HG03342 (cell line): ENCODE measurements around the gene TH.
"Not testable (repeated sequence)": the region's sequence is repeated elsewhere in the genome, so short reads cannot be mapped to it uniquely, and the experiment has no call there.

Experiments
- ATAC-seq: cut with Tn5 transposase; IDR thresholded peaks from one replicate; pipeline ENCODE4 v1.9.1; 2021; ENCODE audit warnings: mild to moderate bottlenecking, moderate library complexity; ENCODE audit not compliant: unreplicated experiment

Gene TH

GRCh38 chr11:2132246-2132645 lies 39.4 kb downstream of the TH start:
- no peak for ATAC-seq

- no peak for ATAC-seq
Measured at GRCh38 chr11:2131371-2132236, 40.0 kb downstream of the TH start.

DNA sequence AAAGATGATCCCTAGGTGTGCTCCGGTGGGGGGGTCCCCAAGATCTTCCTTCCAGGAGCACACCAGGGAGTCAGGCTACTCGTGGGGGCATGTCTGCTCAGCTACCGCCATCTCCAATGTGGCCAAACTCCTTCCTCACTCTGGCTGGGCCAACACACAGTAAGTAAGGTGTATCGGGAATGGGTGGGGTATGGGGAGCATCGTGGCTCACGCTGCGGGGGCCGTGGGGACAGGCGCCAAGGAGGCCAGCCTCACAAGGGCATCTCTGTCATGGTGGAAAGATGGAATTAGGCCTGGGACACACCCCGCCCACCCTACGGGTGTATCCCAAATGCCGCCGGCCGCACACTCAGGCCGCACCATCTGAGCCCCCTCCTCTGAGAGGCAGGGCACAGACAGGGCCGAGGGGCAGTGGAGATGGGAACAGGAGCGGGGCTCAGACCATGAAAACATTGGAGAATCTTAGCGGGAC lies 40.7 kb downstream of the TH start:
- no peak for ATAC-seq

GRCh38 chr11:2129699-2130366 lies 41.8 kb downstream of the TH start:
- ATAC-seq: no peak

- no peak for ATAC-seq
Measured at GRCh38 chr11:2129308-2129698, 42.3 kb downstream of the TH start.

GRCh38 chr11:2128511-2129307 lies 42.9 kb downstream of the TH start:
- ATAC-seq: no peak

DNA sequence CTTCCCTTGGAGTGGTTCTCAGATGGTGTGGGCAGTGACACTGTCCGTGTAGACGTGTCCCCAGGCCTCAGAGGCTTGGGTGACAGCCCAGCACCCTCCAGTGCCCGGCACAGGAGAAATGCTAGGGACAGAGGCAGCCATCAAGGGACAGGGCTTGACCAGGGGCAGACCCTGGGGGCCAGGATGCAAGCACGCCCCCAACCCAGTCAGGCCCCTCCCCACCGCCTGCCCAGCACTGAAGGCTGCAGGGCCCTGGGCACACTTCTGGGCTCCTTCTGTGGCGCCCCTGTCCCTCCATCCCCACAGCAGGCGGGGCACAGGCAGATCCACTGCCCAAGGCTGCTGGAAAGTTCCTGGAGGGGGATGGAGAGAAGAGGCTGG lies 43.5 kb downstream of the TH start:
- ATAC-seq: no peak

- ATAC-seq: no peak
Measured at GRCh38 chr11:2127482-2128129, 44.0 kb downstream of the TH start.

- no peak for ATAC-seq
Measured at GRCh38 chr11:2126520-2127085, 45.0 kb downstream of the TH start.

GRCh38 chr11:2124736-2125484 lies 46.7 kb downstream of the TH start:
- ATAC-seq: not testable (repeated sequence)

DNA sequence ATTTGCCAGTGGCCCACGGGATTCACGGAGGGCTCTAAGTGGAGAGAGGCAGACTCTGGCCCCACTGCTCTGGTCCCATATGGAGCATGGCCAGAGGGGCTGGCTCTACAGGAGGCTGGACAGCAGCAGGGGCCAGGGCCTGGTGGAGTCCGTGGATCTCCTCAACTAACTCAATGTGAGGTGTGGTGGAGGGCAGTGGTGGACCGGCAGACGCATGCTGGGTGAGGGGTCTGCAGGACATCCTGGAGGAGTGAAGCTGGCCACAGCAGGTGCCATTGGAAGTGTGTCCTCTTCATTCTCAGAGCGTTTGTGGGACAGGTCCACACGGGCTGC lies 48.0 kb downstream of the TH start:
- no peak for ATAC-seq

- ATAC-seq: no peak
Measured at GRCh38 chr11:2122907-2123627, 48.5 kb downstream of the TH start.

- no peak for ATAC-seq
Measured at GRCh38 chr11:2122222-2122906, 49.3 kb downstream of the TH start.

DNA sequence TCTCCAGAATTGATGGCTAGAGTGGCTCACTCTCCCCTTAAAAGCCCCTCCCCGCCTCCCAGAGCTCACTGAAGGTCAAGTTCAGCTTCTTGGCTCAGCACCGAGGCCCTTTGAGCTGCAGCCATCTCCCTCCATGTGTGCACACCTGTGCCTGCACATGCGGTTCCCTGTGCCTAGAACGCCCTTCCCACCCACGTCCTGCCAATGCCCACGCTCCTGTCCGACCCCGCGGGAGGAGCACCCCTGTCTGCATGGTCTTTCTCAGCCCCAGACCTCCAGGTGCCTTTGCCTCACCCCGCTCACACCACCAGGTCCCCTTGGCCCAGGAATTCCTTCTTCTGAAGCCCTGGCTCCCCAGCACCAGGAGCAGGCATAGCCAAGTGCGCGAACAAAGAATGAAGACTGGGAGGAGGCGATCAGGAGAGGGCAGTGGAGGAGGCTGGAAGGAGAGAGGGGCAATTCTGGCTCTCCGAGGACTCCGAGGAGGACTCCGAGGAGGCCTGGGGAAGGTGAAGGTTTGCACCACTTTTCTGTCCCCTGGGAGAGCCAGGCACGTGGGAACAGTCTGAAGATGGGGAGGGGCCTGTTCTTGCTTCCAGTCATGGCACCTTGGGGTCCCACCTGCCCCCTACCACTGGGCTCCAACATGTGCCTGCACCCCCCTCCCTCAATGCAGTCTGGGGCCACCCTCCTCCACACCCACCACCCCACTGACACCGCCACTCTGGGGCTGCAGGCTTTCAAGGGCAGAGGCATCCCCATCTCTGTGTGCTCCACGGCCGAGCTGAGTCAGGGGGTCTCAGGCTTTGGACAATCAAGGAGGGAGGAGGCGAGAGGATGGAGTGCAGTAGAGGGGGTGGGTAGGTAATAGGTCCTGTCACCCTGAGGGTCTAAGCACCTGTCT lies 50.1 kb downstream of the TH start:
- no peak for ATAC-seq

GRCh38 chr11:2120359-2121100 lies 51.1 kb downstream of the TH start:
- ATAC-seq: no peak

DNA sequence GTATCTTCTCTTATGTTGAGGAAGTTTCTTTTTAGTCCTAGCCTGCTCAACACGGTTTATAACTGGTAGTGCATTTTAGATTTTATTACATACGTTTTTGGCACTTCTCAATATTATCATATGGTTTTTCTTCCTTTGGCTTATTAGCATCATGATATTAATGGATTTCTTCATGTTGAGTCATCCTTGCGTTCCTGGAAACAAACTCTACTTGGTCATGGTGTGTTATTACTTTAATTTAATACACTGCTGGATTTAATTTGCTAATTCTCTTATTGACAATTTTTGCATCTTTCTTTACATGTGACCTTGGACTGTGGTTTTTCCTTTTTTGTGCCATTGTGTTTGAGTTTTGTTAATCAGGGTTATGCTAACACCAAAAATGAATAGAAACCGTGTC lies 52.9 kb downstream of the TH start:
- no peak for ATAC-seq

- no peak for ATAC-seq
Measured at GRCh38 chr11:2116680-2117079, 54.9 kb downstream of the TH start.
